Heart left ventricle (tissue), 16 donors: ENCODE measurements around the gene LRGUK. TPM values are rescaled to one million over a fixed set of nuclear protein-coding genes. Genes with fewer than 3 reads are reported as not detected.

ENCODE experiments used
- ATAC-seq, 4 donors: fragments of 200-7000 bp; cut with Tn5 transposase; one replicate each; pipeline ENCODE4 v1.9.1; 2020 to 2022; ENCODE audit warnings: moderate library complexity in 4 of 4, mild to moderate bottlenecking in 3 of 4, moderate number of reproducible peaks in 1 of 4
- DNase-seq, 5 donors: peaks; one replicate each; pipeline ENCODE4 v3.0.0-alpha.2; 2020
- H3K27ac ChIP-seq, 12 donors: fragments of 200-600 bp; sonication (generic) in 4 of 12; one replicate each; pipeline versions ENCODE4 v1.5.0 to v1.8.0; 2016 to 2022; ENCODE audit warnings: mild to moderate bottlenecking in 2 of 12
- H3K27me3 ChIP-seq, 9 donors: fragments of 200-600 bp; sonication (generic) in 2 of 9; one replicate each; pipeline versions ENCODE4 v1.5.1 to v1.8.0; 2016 to 2022; ENCODE audit warnings: mild to moderate bottlenecking in 3 of 9
- H3K36me3 ChIP-seq, 9 donors: fragments of 200-600 bp; sonication (generic) in 2 of 9; one replicate each; pipeline versions ENCODE4 v1.5.0 to v1.8.0; 2018 to 2022; ENCODE audit warnings: mild to moderate bottlenecking in 2 of 9
- H3K4me1 ChIP-seq, 12 donors: fragments of 200-600 bp; sonication (generic) in 4 of 12; one replicate each; pipeline versions ENCODE4 v1.5.0 to v1.8.0; 2016 to 2022; ENCODE audit warnings: mild to moderate bottlenecking in 3 of 12
- H3K4me3 ChIP-seq, 12 donors: fragments of 200-600 bp; sonication (generic) in 4 of 12; one replicate each; pipeline versions ENCODE4 v1.5.0 to v1.8.0; 2017 to 2022; ENCODE audit warnings: mild to moderate bottlenecking in 9 of 12, moderate library complexity in 4 of 12
- H3K9me3 ChIP-seq, 12 donors: fragments of 200-600 bp; sonication (generic) in 4 of 12; one replicate each; pipeline versions ENCODE4 v1.5.0 to v1.8.0; 2016 to 2022; ENCODE audit warnings: mild to moderate bottlenecking in 1 of 12
- POLR2A ChIP-seq, 2 donors: fragments of 450-650 bp; IDR thresholded peaks; one replicate each; pipeline ENCODE4 v1.6.1; 2017; ENCODE audit warnings: antibody characterized with exemption in 2 of 2, mild to moderate bottlenecking in 2 of 2, moderate library complexity in 2 of 2
- WGBS, 4 donors: extraction: QIAGEN DNeasy Blood & Tissue Kit in 2 of 4; methylation state at CpG; one replicate each; pipeline versions ENCODE4 v1.1.5 to v1.1.7; 2013 to 2018; 5-methylcytosine and 5-hydroxymethylcytosine counted together
- intact Hi-C, 10 donors: fragments of 100-400 bp; cut with DNase I; formaldehyde crosslinking; loops; one replicate each; pipeline versions ENCODE4 v1.11.1 to v1.14.2; 2022
- polyA plus RNA-seq, 2 donors: library from polyadenylated mRNA; stranded (reverse); fragments of 200-250 nt; gene quantifications; one replicate each; pipeline ENCODE4 v1.2.3, GENCODE V29; 2013
- total RNA-seq, 9 donors: library from RNA; depleted of rRNA in 2 of 9; stranded (reverse); fragments of >200 nt in 2 of 9; fragmentation: NEBNext Ultra II Directional in 3 of 9; extraction: Animal tissue kit (Norgen Biotek cat#: 25700) in 3 of 9; gene quantifications; one replicate each; pipeline versions ENCODE4 v1.1.0 to v1.2.4, GENCODE V29; 2016 to 2023
- TF ChIP-seq, protein P1 (sequence below), 12 donors: fragments of 200-600 bp; sonication (generic) in 4 of 12; IDR thresholded peaks; one replicate each; pipeline versions ENCODE4 v1.5.0 to v1.8.0; 2018 to 2022; ENCODE audit warnings: antibody characterized with exemption in 12 of 12, mild to moderate bottlenecking in 5 of 12
- donor health status: ischemic (EF 13 %, LVEDD 7.1; RV severe dilation, severe dysfunction).
- donor health status: healthy with polysubstance abuse.
- donor health status: DM: no; HTN: yes; CAD: no.
- donor health status: DM: no; HTN: no; CAD: no.
- donor health status: ischemic (EF 25% LVEDD 6.9; RV normal size, moderate dysfunction).
- donor health status: ischemic (EF 25% LVEDD 5.7; RV mildly dilated, moderate dysfunction).
- donor health status: healthy.
- donor health status: DM: yes; HTN: yes; CAD: no.
- donor health status: ischemic (EF 35%, LVEDD 5.7; RV mildly dilated, moderate dysfunction).
- donor health status: nonischemic (EF 11% LVEDD 7.7; RV severe dilation, severe dysfunction).
- donor health status: DM: yes; HTN: yes; CAD: no.
- donor health status: PGD.
- donor health status: ischemic (EF 29% LVEDD 5.4; RV normal size, mild dysfunction).
- donor health status: nonischemic (EF 23%, LVEDD 6.1; RV moderate dilation, normal function).

The LRGUK gene
- total and polyA plus RNA-seq, 11 donors, result 0.03 to 0.51 (median 0.22) TPM; not detected in 3

DNA sequence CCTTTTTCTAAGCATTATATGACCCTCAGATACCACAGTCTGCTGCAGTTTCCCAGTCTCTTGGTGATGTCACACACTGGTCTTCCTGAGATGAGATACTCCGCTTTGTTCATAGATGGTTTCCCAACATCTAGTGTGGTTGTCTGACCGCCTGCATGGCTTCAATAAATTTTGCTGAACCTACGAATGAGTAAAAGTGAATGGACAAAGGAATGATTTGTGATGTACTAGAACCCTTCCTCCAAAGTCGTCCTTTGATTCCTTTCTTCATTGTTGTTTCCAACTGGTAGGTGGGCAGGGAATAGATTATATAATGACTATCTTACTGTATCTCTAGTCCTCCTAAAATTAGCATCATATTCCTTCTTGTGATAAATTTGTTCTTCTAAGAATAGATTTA is 107.1 kb downstream of the LRGUK start:
- Histone ChIP-seq H3K4me3 (no peak overlapping the region), H3K9me3 (peaks cover 0 to 37% (median 9%) of the 10 kb centered on the region in 12 donors), H3K27ac (no peak overlapping the region), H3K36me3 (no peaks in the 10 kb centered on the region), H3K27me3 (peaks cover 0 to 3% (median 0%) of the 10 kb centered on the region in 9 donors), H3K4me1 (no peaks in the 10 kb centered on the region)
- intact Hi-C loops, result no loop called here
- DNase-seq, result no peak
- TF ChIP-seq, protein P1, sequence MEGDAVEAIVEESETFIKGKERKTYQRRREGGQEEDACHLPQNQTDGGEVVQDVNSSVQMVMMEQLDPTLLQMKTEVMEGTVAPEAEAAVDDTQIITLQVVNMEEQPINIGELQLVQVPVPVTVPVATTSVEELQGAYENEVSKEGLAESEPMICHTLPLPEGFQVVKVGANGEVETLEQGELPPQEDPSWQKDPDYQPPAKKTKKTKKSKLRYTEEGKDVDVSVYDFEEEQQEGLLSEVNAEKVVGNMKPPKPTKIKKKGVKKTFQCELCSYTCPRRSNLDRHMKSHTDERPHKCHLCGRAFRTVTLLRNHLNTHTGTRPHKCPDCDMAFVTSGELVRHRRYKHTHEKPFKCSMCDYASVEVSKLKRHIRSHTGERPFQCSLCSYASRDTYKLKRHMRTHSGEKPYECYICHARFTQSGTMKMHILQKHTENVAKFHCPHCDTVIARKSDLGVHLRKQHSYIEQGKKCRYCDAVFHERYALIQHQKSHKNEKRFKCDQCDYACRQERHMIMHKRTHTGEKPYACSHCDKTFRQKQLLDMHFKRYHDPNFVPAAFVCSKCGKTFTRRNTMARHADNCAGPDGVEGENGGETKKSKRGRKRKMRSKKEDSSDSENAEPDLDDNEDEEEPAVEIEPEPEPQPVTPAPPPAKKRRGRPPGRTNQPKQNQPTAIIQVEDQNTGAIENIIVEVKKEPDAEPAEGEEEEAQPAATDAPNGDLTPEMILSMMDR (IDR thresholded peaks at IDR 0.05), result no peak
- no peak for TF ChIP-seq POLR2A (IDR thresholded peaks at IDR 0.05)
- ATAC-seq, result no peak
- 79 to 86% (median 84%) methylated on average over 4 of the region's 4 CpGs for WGBS, 4 donors

DNA sequence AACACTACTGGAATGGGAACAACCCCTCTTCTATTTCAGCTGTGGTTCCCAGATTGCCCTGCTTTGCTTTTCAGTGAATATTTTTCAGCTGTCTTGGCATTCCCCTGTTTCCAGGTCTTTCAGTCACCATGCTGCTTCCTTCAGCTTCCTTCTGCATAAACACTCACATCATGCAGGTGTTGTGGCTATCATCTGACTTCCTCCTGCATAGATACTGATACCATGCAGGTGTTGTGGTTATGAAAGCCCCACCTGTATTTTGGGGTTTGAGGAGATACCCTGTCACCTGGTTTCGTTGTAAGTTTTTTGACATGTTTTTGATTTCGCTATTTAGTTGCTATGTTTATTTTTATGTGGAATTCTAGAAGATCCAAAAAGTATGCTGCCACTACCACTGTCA is 118.1 kb downstream of the LRGUK start:
- no peaks in the 10 kb centered on the region for H3K27me3 ChIP-seq
- ATAC-seq (no peak), DNase-seq (no peak)
- no peak overlapping the region for H3K27ac ChIP-seq
- no peaks in the 10 kb centered on the region for H3K4me1 ChIP-seq
- 86 to 99% (median 93%) methylated on average over 2 of the region's 2 CpGs for WGBS, 4 donors
- intact Hi-C loops, result no loop called here
- no peak overlapping the region for H3K4me3 ChIP-seq
- no peaks in the 10 kb centered on the region for H3K36me3 ChIP-seq
- TF ChIP-seq, protein P1 (IDR thresholded peaks at IDR 0.05), result no peak
- H3K9me3 ChIP-seq, result peaks cover 0 to 13% (median 0%) of the 10 kb centered on the region in 12 donors

DNA sequence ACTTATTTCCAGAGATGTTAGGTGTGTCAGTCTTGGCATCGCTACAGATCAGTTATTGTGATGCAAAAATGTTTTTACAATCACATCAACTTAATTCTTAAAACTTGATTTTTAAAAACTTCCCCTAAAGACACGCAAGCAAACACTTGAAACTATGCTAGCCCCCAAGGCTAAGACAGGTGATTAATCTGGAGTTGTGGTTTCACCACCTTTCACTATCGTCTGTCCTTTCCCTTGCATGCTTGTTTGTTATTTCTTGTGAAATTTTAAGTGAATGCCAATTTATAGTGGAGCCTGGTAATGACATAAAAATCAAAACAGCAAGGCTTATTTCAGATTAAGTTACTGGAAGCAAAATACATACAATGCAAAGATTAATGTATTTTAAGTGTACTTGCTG is 119.2 kb downstream of the LRGUK start:
- Histone ChIP-seq H3K4me1 (no peaks in the 10 kb centered on the region), H3K27ac (no peak overlapping the region), H3K27me3 (no peaks in the 10 kb centered on the region), H3K36me3 (no peaks in the 10 kb centered on the region), H3K9me3 (peaks cover 0 to 13% (median 0%) of the 10 kb centered on the region in 12 donors), H3K4me3 (no peak overlapping the region)
- 73 to 83% (median 75%) methylated on average over 3 of the region's 3 CpGs for WGBS, 4 donors
- DNase-seq (no peak), ATAC-seq (no peak)
- TF ChIP-seq POLR2A (IDR thresholded peaks at IDR 0.05), result no peak
- TF ChIP-seq, protein P1 (IDR thresholded peaks at IDR 0.05), result no peak
- intact Hi-C loops, result no loop called here

DNA sequence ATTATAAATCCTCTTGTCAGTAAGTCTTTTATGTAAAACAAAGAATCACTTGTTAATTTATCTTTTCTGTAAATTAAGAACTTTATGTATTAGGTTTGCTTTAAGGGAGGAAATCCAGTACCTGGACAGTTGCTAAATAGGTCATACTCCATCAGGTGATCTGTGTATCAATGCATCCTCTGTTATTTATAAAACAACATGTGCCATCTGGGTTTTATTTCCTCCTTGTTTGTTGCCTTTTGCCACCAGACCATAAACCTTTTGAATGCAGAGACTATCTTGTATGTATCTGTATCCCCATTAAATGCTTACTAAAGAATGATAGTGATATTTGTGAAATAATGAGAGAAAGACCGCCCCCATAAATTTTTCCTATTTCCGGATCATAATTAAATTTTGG is 119.6 kb downstream of the LRGUK start:
- WGBS, 4 donors, result 85 to 92% (median 88%) methylated on average over 2 of the region's 2 CpGs
- intact Hi-C loops, result no loop called here

More for the DNA sequence above, 119.6 kb downstream of the LRGUK start:
- peaks cover 0 to 13% (median 0%) of the 10 kb centered on the region in 12 donors for H3K9me3 ChIP-seq
- no peak overlapping the region for H3K27ac ChIP-seq
- no peaks in the 10 kb centered on the region for H3K4me1 ChIP-seq
- no peak for TF ChIP-seq POLR2A (IDR thresholded peaks at IDR 0.05)
- TF ChIP-seq, protein P1 (IDR thresholded peaks at IDR 0.05), result no peak
- no peak for DNase-seq
- no peaks in the 10 kb centered on the region for H3K27me3 ChIP-seq
- no peak for ATAC-seq
- no peak overlapping the region for H3K4me3 ChIP-seq
- no peaks in the 10 kb centered on the region for H3K36me3 ChIP-seq
